Motor neuron (in vitro differentiated cells): ENCODE measurements around the gene CHST5. TPM values are rescaled to one million over a fixed set of nuclear protein-coding genes. Genes with fewer than 3 reads are reported as not detected.
"Not testable (repeated sequence)": the region's sequence is repeated elsewhere in the genome, so short reads cannot be mapped to it uniquely, and the experiment has no call there.

Experiments
- ATAC-seq, 8 experiments: fragments of 200-7000 bp; cut with Tn5 transposase; replicated peaks in 6 of 8; 2 replicates each; pipeline ENCODE4 v1.8.0; 2021; ENCODE audit warnings: mild to moderate bottlenecking in 8 of 8, moderate library complexity in 8 of 8
- H3K27ac ChIP-seq, 2 donors: fragments of 250-450 bp; sonication (Bioruptor Pico); 2 replicates each; pipeline ENCODE4 v1.9.0; 2021; ENCODE audit warnings: antibody characterized with exemption in 2 of 2, mild to moderate bottlenecking in 2 of 2, moderate library complexity in 1 of 2
- H3K4me1 ChIP-seq, 2 donors: fragments of 250-450 bp; sonication (Bioruptor Pico); replicated peaks in 1 of 2; 2 replicates each; pipeline ENCODE4 v1.6.1; 2021; ENCODE audit warnings: antibody characterized with exemption in 2 of 2, mild to moderate bottlenecking in 2 of 2, moderate library complexity in 1 of 2
- H3K4me3 ChIP-seq, 5 donors: fragments of 250-450 bp; sonication (Bioruptor Pico); 2 replicates each; pipeline ENCODE4 v1.9.0; 2021; ENCODE audit warnings: antibody characterized with exemption in 5 of 5, mild to moderate bottlenecking in 5 of 5, moderate library complexity in 4 of 5
- WGBS, 10 experiments: fragments of 450-650 bp; shearing (Covaris generic); methylation state at CpG; one replicate each; pipeline ENCODE4 v1.0.0; 2022; 5-methylcytosine and 5-hydroxymethylcytosine counted together
- in situ Hi-C, 9 experiments: fragments of 400-800 bp; cut with MboI; loops; one replicate each; pipeline ENCODE4 v1.15.0; 2021; ENCODE audit warnings: low sequenced_read_pairs in 9 of 9, low pct_unique_long_range_greater_than_20kb in 2 of 9; ENCODE audit not compliant: unreplicated experiment in 9 of 9
- total RNA-seq, 8 experiments: library from RNA; unstranded; fragments of 300-600 nt; gene quantifications; 2 replicates each; pipeline versions ENCODE4 v1.2.3 to v1.2.4, GENCODE V29; 2022

Gene CHST5
- total RNA-seq, 8 experiments from 2014 or later, result 0.20 to 1.5 (median 0.48) TPM

- 6% methylated on average over 6 of the region's 69 CpGs; no CpG with 5 or more reads in 9 of the 10 experiments for WGBS, 10 experiments
- ATAC-seq, result peak; percentile 63 to 86 (median 71)
- peak within 1 kb of the TSS; percentile 87 to 97 (median 91) for H3K4me3 ChIP-seq
- H3K4me1 ChIP-seq, result peaks cover 9 to 17% of the 10 kb centered on the region in 2 donors
- H3K27ac ChIP-seq, result peak within 1 kb of the TSS; percentile 70 to 83
- in situ Hi-C loops, result no loop called here
Measured at GRCh38 chr16:75566040-75566757, 30.3 kb upstream of the CHST5 start, which contains the start of gene GABARAPL2. Gene GABARAPL2, plus strand, starts transcription at chr16:75566379. Its CDS starts 108 bp downstream, at chr16:75566487.

DNA sequence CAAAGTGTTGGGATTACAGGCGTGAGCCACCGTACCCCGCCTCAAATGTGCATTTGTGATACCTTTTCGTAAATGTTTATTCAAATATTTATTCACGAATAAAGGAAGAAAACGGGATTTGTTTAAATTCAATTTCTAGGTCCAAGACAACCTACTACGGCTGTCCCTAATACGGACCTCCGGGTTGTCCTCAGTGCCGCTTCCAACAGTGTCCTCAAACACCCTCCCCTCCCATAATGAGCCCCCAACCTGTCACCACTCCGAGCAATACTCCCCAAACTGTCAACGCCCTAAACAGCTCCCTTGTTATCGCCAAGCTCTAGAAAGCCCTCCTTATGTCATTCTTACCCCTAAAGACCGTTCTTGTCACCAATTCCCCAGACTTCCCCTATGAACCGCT is 29.7 kb upstream of the CHST5 start:
- Histone ChIP-seq H3K27ac (peak overlapping the region; percentile 70 to 83), H3K4me3 (peak overlapping the region; percentile 87 to 97 (median 91)), H3K4me1 (peaks cover 9 to 17% of the 10 kb centered on the region in 2 donors)
- 5 to 30% (median 15%) methylated on average over 2 to 11 of the region's 15 CpGs; no CpG with 5 or more reads in 2 of the 10 experiments for WGBS, 10 experiments
- ATAC-seq, result peak in 6 of 8 experiments; percentile 4 to 16 (median 10)
- in situ Hi-C loops, result no loop called here

GRCh38 chr16:75559564-75560372 is 23.9 kb upstream of the CHST5 start:
- peaks cover 8 to 14% of the 10 kb centered on the region in 2 donors for H3K4me1 ChIP-seq
- in situ Hi-C loops, result no loop called here
- ATAC-seq, result peak in 3 of 8 experiments; percentile 24 to 50 (median 30)
- H3K27ac ChIP-seq, result no peak overlapping the region
- 20 to 66% (median 48%) methylated on average over 3 to 10 of the region's 10 CpGs for WGBS, 10 experiments
- no peak overlapping the region for H3K4me3 ChIP-seq

GRCh38 chr16:75558846-75559401 is 23.0 kb upstream of the CHST5 start:
- Histone ChIP-seq H3K4me1 (peaks cover 8 to 13% of the 10 kb centered on the region in 2 donors), H3K4me3 (no peak overlapping the region), H3K27ac (no peak overlapping the region)
- no peak for ATAC-seq
- in situ Hi-C loops, result no loop called here
- 49 to 90% (median 83%) methylated on average over 1 to 2 of the region's 2 CpGs; no CpG with 5 or more reads in 3 of the 10 experiments for WGBS, 10 experiments

GRCh38 chr16:75556431-75556950 is 20.6 kb upstream of the CHST5 start:
- Histone ChIP-seq H3K27ac (peak overlapping the region; percentile 71 to 73), H3K4me3 (peak overlapping the region; percentile 52 to 94 (median 67)), H3K4me1 (peaks cover 8 to 13% of the 10 kb centered on the region in 2 donors)
- in situ Hi-C loops, result no loop called here
- no peak for ATAC-seq
- WGBS, 10 experiments, result 4 to 100% (median 33%) methylated on average over 2 to 12 of the region's 16 CpGs; no CpG with 5 or more reads in 3 of the 10 experiments

DNA sequence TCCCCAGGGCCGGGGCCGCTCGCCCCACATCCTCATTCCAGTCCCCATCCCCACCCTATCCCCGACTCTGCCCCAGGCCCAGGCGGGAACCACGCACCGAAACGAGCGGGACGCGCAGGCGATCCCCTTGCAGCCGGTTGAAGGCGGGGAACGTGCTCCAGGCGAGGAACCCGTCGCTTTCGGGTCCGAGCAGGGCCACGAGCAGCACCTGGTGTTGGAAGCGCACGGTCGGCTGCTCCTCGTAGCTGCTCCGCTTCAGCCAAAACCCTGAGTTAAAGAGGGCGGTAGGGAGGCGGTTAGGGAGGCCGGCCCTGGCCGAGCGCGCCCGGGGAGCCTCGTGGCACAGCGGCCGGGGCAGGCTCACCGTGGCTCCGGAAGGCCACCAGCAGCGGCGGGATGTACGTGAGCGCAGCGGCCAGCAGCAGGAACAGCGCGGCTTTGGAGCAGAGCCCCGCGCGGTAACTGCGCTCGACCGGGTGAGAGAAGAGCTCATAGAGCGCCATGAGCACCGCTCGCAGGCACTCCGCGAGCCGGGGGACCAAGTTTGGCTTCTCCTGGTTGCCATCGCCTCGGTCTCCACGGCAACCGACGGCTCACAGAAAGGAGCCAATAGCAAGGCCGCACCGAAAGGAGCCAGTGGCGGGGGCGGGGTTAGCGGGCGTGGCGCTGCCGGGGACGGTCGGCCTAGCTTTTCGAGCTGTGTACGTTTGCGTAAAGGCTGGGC is 20.0 kb upstream of the CHST5 start, which contains the start of gene TMEM231:
Gene TMEM231 (minus strand): TSS at position 546 of the 724 bp plus-strand sequence. CDS start 43 bp downstream, at position 503.
- Histone ChIP-seq H3K4me1 (peaks cover 8 to 13% of the 10 kb centered on the region in 2 donors), H3K4me3 (peak within 1 kb of the TSS; percentile 52 to 94 (median 67)), H3K27ac (peak within 1 kb of the TSS; percentile 71 to 73)
- peak; percentile 74 to 91 (median 88) for ATAC-seq
- 0 to 2% (median 0%) methylated on average over 1 to 21 of the region's 75 CpGs; no CpG with 5 or more reads in 5 of the 10 experiments for WGBS, 10 experiments
- in situ Hi-C loops, result no loop called here

DNA sequence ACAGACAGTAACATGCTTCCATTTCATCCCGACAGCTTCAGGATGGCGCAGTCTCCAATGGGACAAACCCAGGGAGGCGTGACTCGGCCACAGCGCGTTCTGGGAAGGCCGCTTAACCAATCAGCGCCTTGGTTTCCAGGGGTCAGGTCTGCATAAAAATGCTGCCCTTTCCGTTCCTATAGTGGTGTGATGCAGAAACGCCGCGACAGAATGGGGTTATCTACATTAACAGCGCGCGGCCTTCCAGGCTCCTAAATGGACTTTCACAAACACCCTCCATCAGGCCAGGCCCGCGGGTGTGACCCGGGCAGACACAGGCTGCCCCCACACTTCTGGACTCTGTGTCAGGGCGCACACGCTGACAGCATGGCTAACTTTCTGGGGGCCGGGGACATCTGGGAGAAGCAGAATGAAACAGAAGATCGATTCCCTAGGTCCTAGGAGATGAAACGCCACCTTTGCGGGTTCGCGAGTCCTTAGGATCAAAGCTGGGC is 19.4 kb upstream of the CHST5 start:
- WGBS, 10 experiments, result 0 to 3% (median 0%) methylated on average over 1 to 17 of the region's 26 CpGs; no CpG with 5 or more reads in 3 of the 10 experiments
- peaks cover 8 to 13% of the 10 kb centered on the region in 2 donors for H3K4me1 ChIP-seq
- in situ Hi-C loops, result no loop called here

DNA sequence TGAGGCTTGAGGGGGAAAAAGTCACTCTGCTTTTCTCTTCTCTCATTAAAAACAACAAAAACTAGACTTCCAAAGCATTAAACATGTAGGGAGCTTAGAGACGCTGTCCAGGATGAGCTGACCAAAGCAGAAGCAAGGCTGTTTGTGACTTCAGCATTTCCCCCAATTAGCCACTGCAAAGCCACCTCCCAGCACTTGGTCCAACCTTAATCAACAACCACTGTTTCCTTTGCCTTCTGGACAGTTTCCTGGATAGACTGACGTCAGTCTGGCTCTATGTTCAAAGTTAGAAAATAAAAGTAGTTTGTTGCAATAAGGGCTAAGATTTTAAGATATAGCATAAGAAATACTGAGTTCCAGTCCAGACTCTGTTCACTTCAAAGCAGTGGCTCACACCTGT is 17.0 kb upstream of the CHST5 start:
- ATAC-seq, result no peak
- 0 to 100% (median 83%) methylated on average over 1 to 2 of the region's 2 CpGs; no CpG with 5 or more reads in 3 of the 10 experiments for WGBS, 10 experiments
- in situ Hi-C loops, result no loop called here
- Histone ChIP-seq H3K27ac (no peak overlapping the region), H3K4me3 (no peak overlapping the region), H3K4me1 (peaks cover 8 to 13% of the 10 kb centered on the region in 2 donors)

More for the DNA sequence above, 19.4 kb upstream of the CHST5 start:
- Histone ChIP-seq H3K4me3 (peak overlapping the region; percentile 52 to 94 (median 67)), H3K27ac (peak overlapping the region; percentile 34 to 67)
- ATAC-seq, result peak; percentile 68 to 82 (median 76)

- Histone ChIP-seq H3K27ac (no peak overlapping the region), H3K4me1 (peaks cover 0 to 3% of the 10 kb centered on the region in 2 donors), H3K4me3 (no peak overlapping the region)
- no peak for ATAC-seq
- in situ Hi-C loops, result no loop called here
- WGBS, 10 experiments, result 80 to 100% (median 98%) methylated on average over 1 to 7 of the region's 7 CpGs; no CpG with 5 or more reads in 1 of the 10 experiments
Measured at GRCh38 chr16:75550211-75550662, 14.3 kb upstream of the CHST5 start.

GRCh38 chr16:75548456-75548855 is 12.5 kb upstream of the CHST5 start:
- H3K27ac ChIP-seq, ATAC-seq, H3K4me3 ChIP-seq, H3K4me1 ChIP-seq, in situ Hi-C loops: not testable (repeated sequence)
- 89 to 100% (median 95%) methylated on average over 3 to 9 of the region's 9 CpGs; no CpG with 5 or more reads in 2 of the 10 experiments for WGBS, 10 experiments

- no peak overlapping the region for H3K27ac ChIP-seq
- 71 to 100% (median 96%) methylated on average over 1 to 7 of the region's 7 CpGs; no CpG with 5 or more reads in 1 of the 10 experiments for WGBS, 10 experiments
Measured at GRCh38 chr16:75546293-75546692, 10.4 kb upstream of the CHST5 start.

DNA sequence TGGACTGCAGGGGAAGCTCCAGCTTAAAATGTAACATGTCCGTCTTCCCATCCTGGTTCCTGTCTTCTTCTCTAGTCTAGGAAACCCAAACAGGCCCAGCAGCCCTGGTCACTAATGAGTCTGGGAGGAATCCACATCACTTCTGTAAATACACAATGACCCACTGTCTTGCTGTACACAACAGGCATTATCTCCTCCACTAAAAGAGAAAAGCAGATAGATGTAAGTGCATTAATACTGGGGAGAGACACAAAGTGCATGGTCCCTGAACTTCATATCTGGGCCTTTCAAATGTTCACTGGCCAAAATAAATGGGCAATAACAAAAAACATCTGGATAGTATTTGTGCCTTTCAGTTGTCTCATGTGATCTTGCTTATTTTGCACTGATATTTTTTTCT is 10.0 kb upstream of the CHST5 start:
- H3K27ac ChIP-seq, in situ Hi-C loops, H3K4me1 ChIP-seq, ATAC-seq, H3K4me3 ChIP-seq: not testable (repeated sequence)
- no CpG with 5 or more reads among the region's 1 CpG for WGBS, 10 experiments

More at GRCh38 chr16:75546293-75546692, 10.4 kb upstream of the CHST5 start:
- ATAC-seq, result no peak
- no peaks in the 10 kb centered on the region for H3K4me1 ChIP-seq
- H3K4me3 ChIP-seq, result no peak overlapping the region
- in situ Hi-C loops, result no loop called here
